Endothelial cell of umbilical vein (primary cell): ENCODE data around the gene NUBP1. TPM values are rescaled to one million over a fixed set of nuclear protein-coding genes. Genes with fewer than 3 reads are reported as not detected.

Source experiments
- BruUV-seq: library from RNA; stranded (reverse); fragments of 400-500 nt; replicated peaks from 2 replicates; lab custom pipeline; 2021; lab: Mats Ljungman, UMichigan
- CTCF ChIA-PET: fragments of 300-600, 350-600 bp; sonication (Branson Sonifier 250); formaldehyde crosslinking; loops from one replicate; lab custom pipeline; 2021; ENCODE audit warnings: antibody characterized with exemption, inconsistent platforms; lab: Charles Lee
- POLR2A ChIA-PET: fragments of 300-600, 350-600 bp; sonication (Branson Sonifier 250); formaldehyde crosslinking; loops from one replicate; lab custom pipeline; 2021; ENCODE audit warnings: antibody characterized with exemption, inconsistent platforms; lab: Charles Lee
- DNase-seq: peaks from one replicate; pipeline ENCODE4 v3.0.0-alpha.2; 2011; ENCODE audit warnings: low read depth, low spot score
- FAIRE-seq: peaks from 2 replicates; lab custom pipeline; 2011; peaks lifted over from hg19 to GRCh38; lab: Jason Lieb, UNC
- H2AFZ ChIP-seq: 2 replicates; pipeline ENCODE4 v1.6.0; 2012; ENCODE audit warnings: low read depth, low read length, control low read depth, inconsistent platforms
- H3K27ac ChIP-seq: 2 replicates; pipeline ENCODE4 v1.5.1; 2011; ENCODE audit warnings: low read depth, mild to moderate bottlenecking, control low read depth, low read length, moderate library complexity; ENCODE audit not compliant: insufficient read depth
- H3K27me3 ChIP-seq, 2 experiments: 2 replicates each; pipeline versions ENCODE4 v1.6.0 to v1.6.1; 2011; ENCODE audit warnings: low read length in 2 of 2, mixed read lengths in 1 of 2; ENCODE audit not compliant: control insufficient read depth in 2 of 2, insufficient read depth in 2 of 2
- H3K36me3 ChIP-seq, 2 experiments: 2 replicates in 1 of 2; 3 replicates in 1 of 2; pipeline ENCODE4 v1.5.1; 2011; ENCODE audit warnings: low read length in 2 of 2, mild to moderate bottlenecking in 1 of 2, moderate library complexity in 1 of 2; ENCODE audit not compliant: control insufficient read depth in 2 of 2, insufficient read depth in 2 of 2; ENCODE audit errors: extremely low read depth in 1 of 2
- H3K4me1 ChIP-seq: 3 replicates; pipeline ENCODE4 v1.5.1; 2011; ENCODE audit warnings: mild to moderate bottlenecking, low read length; ENCODE audit not compliant: control insufficient read depth, insufficient read depth; ENCODE audit errors: extremely low read depth
- H3K4me2 ChIP-seq: 2 replicates; pipeline ENCODE4 v1.6.1; 2011; ENCODE audit warnings: low read length, control low read depth, mixed read lengths; ENCODE audit not compliant: insufficient read depth
- H3K4me3 ChIP-seq, 3 experiments: fragments of 200-600 bp in 1 of 3; sonication (generic), shearing (Covaris generic) in 1 of 3; replicated peaks in 1 of 3; 2 replicates each; pipeline ENCODE4 v1.5.1; 2011 to 2016; ENCODE audit warnings: control low read depth in 3 of 3, low read length in 3 of 3, mild to moderate bottlenecking in 2 of 3, inconsistent platforms in 1 of 3, low read depth in 1 of 3, moderate library complexity in 1 of 3; ENCODE audit not compliant: insufficient read depth in 1 of 3
- H3K79me2 ChIP-seq: 2 replicates; pipeline ENCODE4 v1.6.0; 2012; ENCODE audit warnings: low read length, inconsistent platforms; ENCODE audit not compliant: control insufficient read depth, insufficient read depth
- H3K9ac ChIP-seq: replicated peaks from 2 replicates; pipeline ENCODE3; 2011; ENCODE audit warnings: low read length, control low read depth; ENCODE audit not compliant: insufficient read depth; ENCODE audit errors: extremely low read depth
- H3K9me1 ChIP-seq: replicated peaks from 3 replicates; pipeline ENCODE4 v1.6.0; 2011; ENCODE audit warnings: mild to moderate bottlenecking, low read length; ENCODE audit not compliant: control insufficient read depth, insufficient read depth; ENCODE audit errors: extremely low read depth
- H3K9me3 ChIP-seq: replicated peaks from 2 replicates; pipeline ENCODE4 v1.5.1; 2012; ENCODE audit warnings: low read length, inconsistent platforms; ENCODE audit not compliant: control insufficient read depth, insufficient read depth
- H4K20me1 ChIP-seq: replicated peaks from 2 replicates; pipeline ENCODE3; 2011; ENCODE audit warnings: mild to moderate bottlenecking, low read length; ENCODE audit not compliant: control insufficient read depth, insufficient read depth; ENCODE audit errors: extremely low read depth
- CTCF ChIP-seq, 2 donors: IDR thresholded peaks; 1 replicate in 1 of 2; 2 replicates in 1 of 2; pipeline ENCODE4 v1.5.1; 2011; ENCODE audit warnings: low read length in 2 of 2, mild to moderate bottlenecking in 2 of 2, moderate library complexity in 2 of 2, control low read depth in 1 of 2, inconsistent platforms in 1 of 2, low read depth in 1 of 2; ENCODE audit not compliant: insufficient read depth in 1 of 2; ENCODE audit errors: extremely low read depth in 1 of 2
- EZH2 ChIP-seq: IDR thresholded peaks from 2 replicates; pipeline ENCODE4 v1.6.1; 2012; ENCODE audit warnings: borderline replicate concordance, low read depth, mild to moderate bottlenecking, moderate library complexity, low read length, inconsistent platforms; ENCODE audit not compliant: severe bottlenecking
- FOS ChIP-seq: IDR thresholded peaks from 2 replicates; pipeline ENCODE4 v1.6.1; 2011; ENCODE audit warnings: mild to moderate bottlenecking, low read length, moderate library complexity, borderline replicate concordance; ENCODE audit not compliant: insufficient read depth
- GATA2 ChIP-seq: IDR thresholded peaks from 2 replicates; pipeline ENCODE4 v1.7.0; 2011; ENCODE audit warnings: low read depth, mild to moderate bottlenecking, moderate library complexity, mixed read lengths, low read length; ENCODE audit not compliant: insufficient read length, insufficient read depth
- JUN ChIP-seq: IDR thresholded peaks from 2 replicates; pipeline ENCODE4 v1.6.1; 2011; ENCODE audit warnings: borderline replicate concordance, low read depth; ENCODE audit not compliant: insufficient read length, insufficient read depth
- MAX ChIP-seq: IDR thresholded peaks from 2 replicates; pipeline ENCODE4 v1.6.1; 2011; ENCODE audit not compliant: insufficient read depth, insufficient read length
- MYC ChIP-seq: IDR thresholded peaks from one replicate; pipeline ENCODE4 v1.6.1; 2011; ENCODE audit warnings: mild to moderate bottlenecking, low read depth, low read length
- POLR2A ChIP-seq: IDR thresholded peaks from 2 replicates; pipeline ENCODE4 v1.6.1; 2012; ENCODE audit warnings: low read depth, mild to moderate bottlenecking, control low read depth, low read length
- POLR2AphosphoS5 ChIP-seq: IDR thresholded peaks from 2 replicates; pipeline ENCODE4 v1.6.1; 2012; ENCODE audit warnings: low read depth, mild to moderate bottlenecking, control low read depth, low read length, moderate library complexity; ENCODE audit not compliant: insufficient read depth
- dilution Hi-C: fragments of 300-500 bp; cut with MboI; formaldehyde crosslinking; loops from one replicate; pipeline ENCODE4 v1.15.0; 2019; ENCODE audit warnings: low sequenced_read_pairs; ENCODE audit not compliant: extremely low pct_ligation_motif_present
- intact Hi-C: fragments of 100-400 bp; cut with micrococcal nuclease; formaldehyde crosslinking; loops from one replicate; pipeline ENCODE4 v1.10.0; 2022
- polyA plus RNA-seq, 4 experiments: library from polyadenylated mRNA; depleted of rRNA in 3 of 4; stranded (reverse) in 3 of 4; unstranded in 1 of 4; fragments of >200 nt; gene quantifications; 2 replicates each; pipeline versions ENCODE4 v1.2.1 to v1.2.3, GENCODE V29; 2011 to 2012; ENCODE audit warnings: missing spikeins in 1 of 4
- total RNA-seq: library from RNA; stranded (reverse); gene quantifications from 2 replicates; pipeline ENCODE4 v1.2.3, GENCODE V29; 2021

Gene NUBP1
- total and polyA plus RNA-seq, 2 donors (not counting 3 experiments of a cell fraction or from before 2014, with no cell fraction given), result 23.6 to 30.8 TPM

GRCh38 chr16:10750793-10751192 is 7.2 kb downstream of the NUBP1 start:
- H3K79me2 ChIP-seq, result no peaks in the 10 kb centered on the region
- ChIA-PET POLR2A (no interaction called here), CTCF (no interaction called here)
- FAIRE-seq (no peak), DNase-seq (no peak)
- H3K9me1 ChIP-seq, result no peaks in the 10 kb centered on the region
- H3K4me2 ChIP-seq, result no peak overlapping the region
- no peaks in the 10 kb centered on the region for H3K9me3 ChIP-seq
- no peaks in the 10 kb centered on the region for H3K27me3 ChIP-seq
- intact Hi-C loops (no loop called here), dilution Hi-C loops (no loop called here)
- BruUV-seq, result no TSS peak
- H3K36me3 ChIP-seq, result no peaks in the 10 kb centered on the region
- TF ChIP-seq POLR2AphosphoS5 (no peak), EZH2 (no peak), POLR2A (no peak), CTCF (IDR thresholded peaks at IDR 0.05; ENCODE audit: extremely low read depth in 1 of 2, insufficient read depth in 1 of 2, low read depth in 1 of 2, low read length in 2 of 2) (no peak)
- no peak overlapping the region for H3K9ac ChIP-seq
- H4K20me1 ChIP-seq, result no peaks in the 10 kb centered on the region
- H3K27ac ChIP-seq, result no peak overlapping the region
- no peak overlapping the region for H3K4me3 ChIP-seq
- H2AFZ ChIP-seq, result no peak overlapping the region
- H3K4me1 ChIP-seq, result no peaks in the 10 kb centered on the region

GRCh38 chr16:10751291-10751697 is 7.7 kb downstream of the NUBP1 start:
- H3K36me3 ChIP-seq, result no peaks in the 10 kb centered on the region
- no peaks in the 10 kb centered on the region for H4K20me1 ChIP-seq
- DNase-seq (no peak), FAIRE-seq (no peak)
- H3K4me3 ChIP-seq, result no peak overlapping the region
- H3K4me2 ChIP-seq, result no peak overlapping the region
- intact Hi-C loops, result no loop called here
- no peaks in the 10 kb centered on the region for H3K9me3 ChIP-seq
- H3K27me3 ChIP-seq, result no peaks in the 10 kb centered on the region
- dilution Hi-C loops, result no loop called here
- H3K27ac ChIP-seq, result no peak overlapping the region
- no TSS peak for BruUV-seq
- POLR2A ChIA-PET, result no interaction called here
- H3K79me2 ChIP-seq, result no peaks in the 10 kb centered on the region
- H3K4me1 ChIP-seq, result no peaks in the 10 kb centered on the region
- CTCF ChIA-PET, result no interaction called here
- no peak overlapping the region for H3K9ac ChIP-seq
- H2AFZ ChIP-seq, result no peak overlapping the region
- TF ChIP-seq GATA2 (no peak), FOS (no peak), CTCF (IDR thresholded peaks at IDR 0.05; ENCODE audit: extremely low read depth in 1 of 2, insufficient read depth in 1 of 2, low read depth in 1 of 2, low read length in 2 of 2) (no peak), POLR2AphosphoS5 (no peak), POLR2A (no peak), JUN (no peak), EZH2 (no peak), MAX (no peak), MYC (no peak)
- no peaks in the 10 kb centered on the region for H3K9me1 ChIP-seq
